Activated naive CD8-positive, alpha-beta T cell treated with anti-CD3 and anti-CD28 coated beads, Interleukin-2, amount 10 ng/mL, durations not matched to agents 7 days and 5 days (primary cell): ENCODE data around the gene EXOC6B. TPM values are rescaled to one million over a fixed set of nuclear protein-coding genes. Genes with fewer than 3 reads are reported as not detected.
"Not testable (repeated sequence)": the region's sequence is repeated elsewhere in the genome, so short reads cannot be mapped to it uniquely, and the experiment has no call there.

Experiments
- ATAC-seq: fragments of 150-1000 bp; cut with Tn5 transposase; one replicate; pipeline ENCODE4 v1.10.0; 2021; ENCODE audit warnings: low read depth, moderate library complexity
- POLR2A ChIA-PET: fragments of 350-600 bp; sonication (Branson Sonifier 250); formaldehyde crosslinking; loops from one replicate; lab custom pipeline; 2021; ENCODE audit warnings: antibody characterized with exemption; lab: Charles Lee
- DNase-seq: peaks from one replicate; pipeline ENCODE4 v3.0.0; 2021
- H3K27ac Mint-ChIP-seq: one replicate; pipeline ENCODE4 v1.8.0; 2022; ENCODE audit warnings: mild to moderate bottlenecking, mixed read lengths
- H3K27me3 Mint-ChIP-seq: one replicate; pipeline ENCODE4 v1.8.0; 2022; ENCODE audit warnings: mild to moderate bottlenecking, moderate library complexity, mixed read lengths
- H3K36me3 Mint-ChIP-seq: one replicate; pipeline ENCODE4 v1.8.0; 2021; ENCODE audit warnings: mild to moderate bottlenecking, mixed read lengths
- H3K4me1 Mint-ChIP-seq: one replicate; pipeline ENCODE4 v1.8.0; 2021; ENCODE audit warnings: mixed read lengths
- H3K4me3 Mint-ChIP-seq: one replicate; pipeline ENCODE4 v1.8.0; 2022; ENCODE audit warnings: mild to moderate bottlenecking, moderate library complexity, mixed read lengths
- H3K9me3 Mint-ChIP-seq: one replicate; pipeline ENCODE4 v1.8.0; 2021; ENCODE audit warnings: mixed read lengths
- total RNA-seq, 2 experiments: library from RNA; stranded (reverse); gene quantifications; one replicate each; pipeline ENCODE4 v1.2.3, GENCODE V29; 2021

Gene EXOC6B
- total RNA-seq, 2 experiments from 2014 or later, result 20.7 to 22.7 TPM

DNA sequence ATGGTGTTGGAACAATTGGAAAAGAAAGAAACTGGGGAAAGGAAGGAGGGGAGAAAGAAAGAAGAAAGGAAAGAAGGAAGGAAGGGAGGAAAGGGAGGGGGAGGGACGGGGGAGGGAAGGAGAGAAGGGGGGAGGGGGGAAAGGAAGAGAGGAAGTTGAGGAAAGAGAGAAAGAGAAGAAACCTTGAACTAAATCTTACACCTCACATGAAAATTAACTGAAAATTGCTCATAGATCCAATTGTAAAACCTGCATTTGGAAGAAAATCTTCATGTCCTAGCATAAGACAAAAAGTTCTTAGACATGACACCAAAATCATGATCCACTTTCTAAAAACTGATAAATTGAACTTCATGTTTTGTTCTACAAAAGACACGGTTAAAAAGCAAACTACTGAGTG is 163.8 kb downstream of the EXOC6B start:
- H3K4me3 Mint-ChIP-seq, result no peak overlapping the region
- H3K4me1 Mint-ChIP-seq, result no peaks in the 10 kb centered on the region
- POLR2A ChIA-PET, result no interaction called here

DNA sequence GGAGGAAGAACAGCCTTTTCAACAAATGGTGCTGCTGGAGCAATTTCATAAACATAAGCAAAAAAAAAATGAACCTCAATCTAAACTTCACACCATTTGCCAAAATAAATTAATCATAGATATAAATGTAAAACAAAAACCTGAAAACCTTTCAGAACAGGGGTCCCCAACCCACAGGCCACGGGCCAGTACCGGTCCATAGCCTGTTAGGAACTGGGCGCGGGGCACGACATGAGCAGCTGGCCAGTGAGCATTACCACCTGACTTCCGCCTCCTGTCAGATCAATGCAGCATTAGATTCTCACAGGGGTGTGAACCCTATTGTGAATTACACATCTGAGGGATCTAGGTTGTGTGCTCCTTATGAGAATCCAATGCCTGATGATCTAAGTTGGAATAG is 176.0 kb downstream of the EXOC6B start:
- Mint-ChIP-seq H3K36me3 (peaks cover 11% of the 10 kb centered on the region), H3K27ac (no peak overlapping the region), H3K4me1 (no peaks in the 10 kb centered on the region), H3K4me3 (no peak overlapping the region), H3K9me3 (peaks cover 15% of the 10 kb centered on the region), H3K27me3 (no peaks in the 10 kb centered on the region)
- POLR2A ChIA-PET, result no interaction called here
- ATAC-seq (no peak), DNase-seq (no peak)

More for the DNA sequence above, 163.8 kb downstream of the EXOC6B start:
- no peaks in the 10 kb centered on the region for H3K36me3 Mint-ChIP-seq
- DNase-seq, result no peak
- peaks cover 4% of the 10 kb centered on the region for H3K9me3 Mint-ChIP-seq
- no peaks in the 10 kb centered on the region for H3K27me3 Mint-ChIP-seq
- ATAC-seq, result no peak
- no peak overlapping the region for H3K27ac Mint-ChIP-seq

DNA sequence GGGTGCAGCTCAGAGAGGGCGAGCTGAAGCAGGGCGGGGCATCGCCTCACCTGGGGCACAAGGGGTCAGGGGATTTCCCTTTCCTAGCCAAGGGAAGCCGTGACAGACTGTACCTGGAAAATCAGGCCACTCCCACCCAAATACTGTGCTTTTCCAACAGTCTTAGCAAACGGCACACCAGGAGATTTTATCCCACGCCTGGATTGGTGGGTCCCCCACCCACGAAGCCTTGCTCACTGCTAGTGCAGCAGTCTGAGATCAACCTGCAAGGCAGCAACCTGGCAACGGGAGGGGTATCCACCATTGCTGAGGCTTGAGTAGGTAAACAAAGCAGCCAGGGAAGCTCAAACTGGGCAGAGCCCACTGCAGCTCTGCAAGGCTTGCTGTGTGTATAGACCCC is 184.6 kb downstream of the EXOC6B start:
- DNase-seq, ATAC-seq, H3K27ac Mint-ChIP-seq, H3K4me3 Mint-ChIP-seq, H3K27me3 Mint-ChIP-seq, H3K36me3 Mint-ChIP-seq, H3K4me1 Mint-ChIP-seq, POLR2A ChIA-PET: not testable (repeated sequence)
- peaks cover 15% of the 10 kb centered on the region for H3K9me3 Mint-ChIP-seq

DNA sequence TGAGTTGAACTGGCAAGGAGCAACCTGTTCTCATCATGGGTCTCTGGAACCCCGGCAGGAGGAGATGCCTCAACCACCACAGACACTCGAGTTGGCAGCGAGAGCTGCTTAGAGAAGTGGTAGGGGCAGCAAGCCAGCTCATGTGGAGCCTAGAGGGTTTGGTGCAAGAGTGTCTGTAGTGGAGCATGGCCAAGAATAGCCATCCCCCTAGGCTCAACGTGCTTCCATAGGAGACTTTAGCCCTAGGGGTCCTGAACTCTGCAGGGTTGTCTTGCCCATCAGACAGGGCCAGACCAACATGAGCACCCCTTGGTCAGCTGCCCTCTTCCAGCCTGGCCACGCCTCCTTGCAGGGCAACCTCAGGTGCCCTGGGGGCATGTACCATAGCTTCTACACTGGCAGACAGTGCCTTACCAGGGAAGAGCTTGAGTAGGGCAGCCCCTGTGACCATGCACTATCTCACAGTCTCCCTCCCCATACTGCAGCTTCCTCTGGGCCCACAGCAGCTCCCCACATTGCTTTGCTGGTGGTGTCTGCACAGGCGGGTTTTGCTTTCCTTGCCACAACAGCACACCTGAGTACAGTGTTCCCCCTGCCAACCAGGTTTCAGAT is 187.1 kb downstream of the EXOC6B start:
- Mint-ChIP-seq H3K4me3 (no peak overlapping the region), H3K36me3 (no peaks in the 10 kb centered on the region), H3K4me1 (peaks cover 4% of the 10 kb centered on the region), H3K27ac (no peak overlapping the region), H3K9me3 (peaks cover 2% of the 10 kb centered on the region), H3K27me3 (no peaks in the 10 kb centered on the region)
- POLR2A ChIA-PET, result no interaction called here
- no peak for ATAC-seq
- DNase-seq, result no peak

DNA sequence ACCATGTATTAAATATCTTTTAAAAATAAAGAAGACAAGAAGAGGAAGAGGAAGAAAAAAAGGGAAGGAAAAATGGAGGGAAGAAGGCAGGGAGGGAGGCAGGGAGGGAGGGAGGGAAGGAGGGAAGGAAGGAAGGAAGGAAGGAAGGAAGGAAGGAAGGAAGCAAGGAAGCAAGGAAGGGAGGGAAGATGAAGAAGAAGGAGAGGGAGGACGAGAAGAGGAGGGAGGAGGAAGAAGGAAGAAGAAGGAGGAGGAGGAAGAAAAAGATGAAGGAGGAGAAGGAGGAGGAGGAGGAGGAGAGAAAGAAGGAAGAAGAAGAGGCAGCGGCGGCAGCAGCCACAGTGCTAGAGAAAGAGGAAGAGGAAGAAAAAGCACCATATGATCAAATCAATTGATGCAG is 189.6 kb downstream of the EXOC6B start:
- no peak overlapping the region for H3K4me3 Mint-ChIP-seq
- H3K27ac Mint-ChIP-seq, result no peak overlapping the region
- ATAC-seq (no peak), DNase-seq (no peak)
- POLR2A ChIA-PET, result no interaction called here
- H3K36me3 Mint-ChIP-seq, result no peaks in the 10 kb centered on the region
- H3K4me1 Mint-ChIP-seq, result peaks cover 4% of the 10 kb centered on the region
- H3K27me3 Mint-ChIP-seq, result no peaks in the 10 kb centered on the region
- peaks cover 2% of the 10 kb centered on the region for H3K9me3 Mint-ChIP-seq

DNA sequence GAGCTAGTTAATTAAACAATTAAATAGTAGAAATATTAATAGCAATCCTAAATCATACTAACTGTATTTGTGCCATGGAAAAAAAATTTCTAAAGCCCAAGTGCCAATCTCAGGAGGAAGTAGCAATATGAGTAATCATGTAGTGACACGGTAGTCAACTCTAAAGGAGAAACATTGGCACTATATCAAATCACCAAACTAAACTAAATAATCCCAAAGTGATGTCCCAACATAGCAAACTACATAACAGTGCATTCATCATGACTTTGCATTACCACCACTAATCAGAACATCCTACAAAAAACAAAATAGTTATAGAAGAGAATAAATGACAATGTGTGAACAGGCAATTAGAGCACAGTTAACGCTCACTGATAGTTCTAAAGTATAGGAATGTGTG is 195.1 kb downstream of the EXOC6B start:
- Mint-ChIP-seq H3K27ac (no peak overlapping the region), H3K36me3 (no peaks in the 10 kb centered on the region), H3K27me3 (peaks cover 2% of the 10 kb centered on the region), H3K4me3 (no peak overlapping the region), H3K4me1 (no peaks in the 10 kb centered on the region), H3K9me3 (no peaks in the 10 kb centered on the region)
- POLR2A ChIA-PET, result no interaction called here
- no peak for ATAC-seq
- DNase-seq, result no peak

DNA sequence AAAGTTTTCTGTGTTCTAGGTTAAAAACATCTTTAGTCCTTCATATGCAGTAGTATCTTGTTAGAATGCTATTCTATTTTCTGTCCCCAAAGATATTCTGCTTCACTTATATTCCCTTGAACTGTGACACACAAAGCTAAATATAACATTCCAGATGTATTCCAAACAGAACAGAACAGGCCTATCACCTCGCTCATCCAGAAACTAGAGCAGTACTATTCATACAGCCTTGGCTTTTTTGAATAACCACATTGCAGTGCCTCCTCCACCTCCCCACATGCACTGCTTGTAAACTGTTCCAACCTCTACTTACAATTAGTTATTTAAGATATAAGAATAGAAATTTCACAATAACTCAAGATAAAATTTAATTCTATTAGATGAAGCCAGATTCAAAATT is 196.8 kb downstream of the EXOC6B start:
- H3K4me1 Mint-ChIP-seq, result no peaks in the 10 kb centered on the region
- no peaks in the 10 kb centered on the region for H3K9me3 Mint-ChIP-seq
- H3K27ac Mint-ChIP-seq, result no peak overlapping the region
- DNase-seq (no peak), ATAC-seq (no peak)
- no peaks in the 10 kb centered on the region for H3K36me3 Mint-ChIP-seq
- POLR2A ChIA-PET, result no interaction called here
- H3K4me3 Mint-ChIP-seq, result no peak overlapping the region
- H3K27me3 Mint-ChIP-seq, result peaks cover 2% of the 10 kb centered on the region

DNA sequence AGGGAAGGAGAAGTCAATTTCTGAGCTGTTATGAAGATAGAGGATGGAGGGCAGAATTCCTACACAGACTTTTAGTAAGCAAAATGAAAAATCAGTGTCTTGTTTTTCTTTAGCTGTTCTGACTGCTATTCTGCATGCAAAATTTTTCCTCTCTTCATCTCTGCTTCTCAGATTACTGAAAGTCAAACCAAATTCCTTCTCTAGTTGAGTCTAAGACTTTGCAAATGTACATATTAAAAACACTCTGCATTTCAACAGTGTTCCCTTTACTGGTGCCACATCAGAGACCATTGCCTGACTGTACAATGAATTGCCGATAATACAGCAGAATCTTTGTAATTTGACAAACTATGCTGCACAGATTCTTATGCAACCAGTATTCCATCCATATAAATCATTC is 198.8 kb downstream of the EXOC6B start:
- H3K4me1 Mint-ChIP-seq, result no peaks in the 10 kb centered on the region
- no peak overlapping the region for H3K27ac Mint-ChIP-seq

DNA sequence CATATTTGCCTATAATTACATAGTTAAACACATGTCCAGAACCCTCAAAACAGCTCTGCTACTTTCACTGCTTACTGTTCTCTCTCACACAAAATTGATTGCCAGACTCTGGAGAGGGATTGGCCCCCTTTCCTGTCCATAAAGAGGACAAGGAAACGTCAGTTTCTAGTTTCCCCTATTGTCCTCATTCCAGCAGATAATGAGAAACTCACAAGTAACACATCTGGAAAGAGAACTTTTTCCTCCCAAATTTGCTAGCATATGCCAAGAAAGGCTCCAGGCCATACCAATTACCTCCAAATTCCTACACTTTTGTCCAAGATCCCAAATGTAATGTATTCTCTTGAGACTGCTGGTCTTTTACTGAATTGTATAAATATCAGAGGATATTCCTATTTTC is 200.5 kb downstream of the EXOC6B start:
- Mint-ChIP-seq H3K27me3 (peaks cover 2% of the 10 kb centered on the region), H3K4me1 (no peaks in the 10 kb centered on the region), H3K27ac (no peak overlapping the region), H3K9me3 (no peaks in the 10 kb centered on the region), H3K4me3 (no peak overlapping the region), H3K36me3 (no peaks in the 10 kb centered on the region)
- no peak for DNase-seq
- no peak for ATAC-seq
- POLR2A ChIA-PET, result no interaction called here

More for the DNA sequence above, 198.8 kb downstream of the EXOC6B start:
- DNase-seq, result no peak
- ATAC-seq, result no peak
- H3K4me3 Mint-ChIP-seq, result no peak overlapping the region
- H3K36me3 Mint-ChIP-seq, result no peaks in the 10 kb centered on the region
- POLR2A ChIA-PET, result no interaction called here
- H3K27me3 Mint-ChIP-seq, result peaks cover 2% of the 10 kb centered on the region
- no peaks in the 10 kb centered on the region for H3K9me3 Mint-ChIP-seq

DNA sequence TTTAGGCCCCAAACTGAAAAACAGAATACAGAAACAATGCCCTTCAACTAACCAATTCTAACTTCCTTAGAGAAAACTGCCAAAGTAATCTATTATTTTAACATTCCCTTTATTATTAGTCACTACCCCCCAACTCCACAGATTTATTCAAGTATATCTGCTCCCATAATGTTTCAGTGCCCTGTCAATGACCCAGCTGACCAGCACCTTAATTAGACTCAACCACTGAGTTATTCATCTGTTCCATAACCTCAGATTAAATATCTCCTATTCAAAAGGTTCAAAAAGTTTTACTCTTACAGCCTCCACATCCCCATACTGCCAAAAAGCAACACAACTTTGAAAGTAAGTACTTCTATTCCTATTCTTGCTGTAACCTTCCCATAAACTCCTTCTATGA is 202.4 kb downstream of the EXOC6B start:
- Mint-ChIP-seq H3K27ac (no peak overlapping the region), H3K4me1 (peaks cover 2% of the 10 kb centered on the region), H3K36me3 (peaks cover 4% of the 10 kb centered on the region), H3K4me3 (no peak overlapping the region), H3K27me3 (peaks cover 2% of the 10 kb centered on the region), H3K9me3 (peaks cover 6% of the 10 kb centered on the region)
- POLR2A ChIA-PET, result no interaction called here
- no peak for DNase-seq
- ATAC-seq, result no peak

DNA sequence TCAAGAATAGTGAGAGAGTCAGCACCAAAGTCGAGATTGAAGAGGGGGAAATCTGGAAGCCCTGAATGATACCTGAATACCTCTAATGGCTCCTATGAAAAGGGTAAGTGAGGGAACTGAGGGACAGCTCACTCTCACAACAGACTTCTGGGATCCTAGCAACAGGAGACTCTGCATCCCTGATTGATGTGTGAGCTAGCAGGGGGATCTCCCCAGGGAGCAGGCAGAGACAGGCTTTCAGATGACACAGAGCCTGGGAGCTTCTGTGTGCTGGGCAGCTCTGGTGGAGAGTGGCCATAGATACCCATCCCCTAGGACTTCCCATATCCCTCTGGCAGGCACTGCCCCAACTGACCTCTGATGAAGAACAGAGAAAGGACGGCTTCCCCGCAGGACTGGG is 206.2 kb downstream of the EXOC6B start:
- H3K27me3 Mint-ChIP-seq, result no peaks in the 10 kb centered on the region

DNA sequence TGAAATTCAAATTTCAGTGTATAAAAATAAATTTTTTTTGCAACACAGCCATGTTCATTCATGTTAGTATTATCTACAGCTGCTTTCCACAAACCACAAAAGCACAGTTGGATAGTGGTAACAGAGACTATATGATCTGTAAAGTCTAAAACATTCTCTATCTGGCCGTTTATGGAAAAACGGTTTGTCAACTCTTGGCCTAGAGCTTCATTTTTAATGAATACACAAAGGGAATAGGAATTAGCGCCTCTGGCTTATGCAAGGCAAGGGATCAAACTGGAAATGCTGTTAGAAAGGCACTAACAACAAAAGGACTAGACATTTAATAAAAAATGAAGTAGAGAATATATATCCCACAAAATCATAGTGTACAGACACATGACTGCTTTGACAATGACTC is 211.9 kb downstream of the EXOC6B start:
- Mint-ChIP-seq H3K4me1 (peaks cover 2% of the 10 kb centered on the region), H3K4me3 (no peak overlapping the region), H3K27ac (no peak overlapping the region), H3K9me3 (peaks cover 4% of the 10 kb centered on the region), H3K27me3 (no peaks in the 10 kb centered on the region), H3K36me3 (peaks cover 4% of the 10 kb centered on the region)
- ATAC-seq (no peak), DNase-seq (no peak)
- POLR2A ChIA-PET, result no interaction called here

More for the DNA sequence above, 206.2 kb downstream of the EXOC6B start:
- POLR2A ChIA-PET, result no interaction called here
- Mint-ChIP-seq H3K4me1 (peaks cover 2% of the 10 kb centered on the region), H3K9me3 (peaks cover 6% of the 10 kb centered on the region), H3K4me3 (no peak overlapping the region), H3K36me3 (peaks cover 4% of the 10 kb centered on the region), H3K27ac (no peak overlapping the region)
- ATAC-seq (no peak), DNase-seq (no peak)

DNA sequence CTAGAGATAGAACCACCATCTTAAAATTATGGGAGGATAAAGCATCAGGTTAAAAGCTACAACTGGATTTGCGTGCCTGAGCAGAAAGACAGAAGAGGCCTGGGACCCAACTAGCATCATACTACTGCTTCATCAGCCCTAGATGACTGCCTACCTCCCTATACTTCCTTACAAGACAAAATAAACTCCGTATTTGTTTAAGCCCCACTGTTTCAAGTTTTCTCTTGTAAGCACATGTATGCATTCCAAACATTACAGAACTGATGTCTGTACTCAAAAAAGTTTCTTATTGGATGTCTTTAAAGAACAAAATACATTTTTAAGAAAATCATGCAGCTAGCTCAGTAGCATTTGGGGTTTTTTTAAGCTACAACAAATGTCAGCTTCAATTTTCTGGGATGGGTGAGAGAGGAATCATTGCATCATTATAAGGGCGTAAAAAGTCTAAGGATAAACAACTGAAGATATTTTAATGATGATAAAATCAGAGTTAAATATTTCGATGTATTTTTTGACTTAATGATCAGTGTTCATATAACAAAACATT is 213.1 kb downstream of the EXOC6B start:
- peaks cover 1% of the 10 kb centered on the region for H3K4me1 Mint-ChIP-seq
- no peaks in the 10 kb centered on the region for H3K36me3 Mint-ChIP-seq
- no peak overlapping the region for H3K27ac Mint-ChIP-seq
- no peaks in the 10 kb centered on the region for H3K9me3 Mint-ChIP-seq
- H3K27me3 Mint-ChIP-seq, result no peaks in the 10 kb centered on the region
- ATAC-seq, result no peak
- no peak for DNase-seq
- POLR2A ChIA-PET, result no interaction called here
- H3K4me3 Mint-ChIP-seq, result no peak overlapping the region

DNA sequence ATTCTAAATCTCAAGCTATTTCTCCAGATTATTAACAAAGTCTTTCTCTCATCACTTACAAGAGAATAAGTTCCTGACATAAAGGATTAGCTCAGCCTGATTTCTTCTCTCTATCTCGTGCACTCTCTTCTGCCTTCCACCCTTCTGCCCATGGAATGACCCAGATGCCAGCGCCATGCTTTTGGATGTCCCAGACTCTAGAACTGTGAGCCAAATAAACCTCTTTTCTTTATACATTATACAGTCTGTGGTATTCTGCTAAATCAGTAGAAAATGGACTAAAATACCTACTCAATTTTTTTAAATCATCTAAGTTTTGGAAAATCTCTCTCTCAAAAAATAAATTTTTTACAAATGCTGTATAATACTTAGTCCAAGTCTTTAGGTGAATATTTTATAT is 218.6 kb downstream of the EXOC6B start:
- POLR2A ChIA-PET, result no interaction called here
- Mint-ChIP-seq H3K4me3 (no peak overlapping the region), H3K4me1 (no peaks in the 10 kb centered on the region)

More for the DNA sequence above, 218.6 kb downstream of the EXOC6B start:
- H3K9me3 Mint-ChIP-seq, result no peaks in the 10 kb centered on the region
- H3K36me3 Mint-ChIP-seq, result no peaks in the 10 kb centered on the region
- no peak for DNase-seq
- H3K27ac Mint-ChIP-seq, result no peak overlapping the region
- no peak for ATAC-seq
- H3K27me3 Mint-ChIP-seq, result no peaks in the 10 kb centered on the region
